PFSK-1 (cell line): ENCODE data around the gene KIF13A.

Experiments
- FOXP2 ChIP-seq: optimal IDR thresholded peaks from 2 replicates; pipeline ENCODE3; 2011; ENCODE audit warnings: borderline replicate concordance, control low read depth, inconsistent platforms; ENCODE audit not compliant: insufficient read depth; ENCODE audit errors: extremely low read length, extremely low read depth
- POLR2AphosphoS5 ChIP-seq: IDR thresholded peaks from 2 replicates; pipeline ENCODE4 v1.6.1; 2012; ENCODE audit warnings: low read depth, mild to moderate bottlenecking, control low read depth, low read length, moderate library complexity
- REST ChIP-seq, 2 experiments: IDR thresholded peaks; 2 replicates each; pipeline versions ENCODE4 v1.6.1 to v1.8.0; 2011 to 2012; ENCODE audit warnings: low read depth in 2 of 2, low read length in 2 of 2, control low read depth in 1 of 2, inconsistent platforms in 1 of 2, mild to moderate bottlenecking in 1 of 2, moderate library complexity in 1 of 2; ENCODE audit not compliant: insufficient read depth in 1 of 2
- SIN3A ChIP-seq: IDR thresholded peaks from 2 replicates; pipeline ENCODE4 v1.6.1; 2012; ENCODE audit warnings: mild to moderate bottlenecking, low read length, moderate library complexity, borderline replicate concordance; ENCODE audit not compliant: insufficient read depth
- TAF1 ChIP-seq: IDR thresholded peaks from 2 replicates; pipeline ENCODE4 v1.6.1; 2012; ENCODE audit warnings: low read length, control low read depth, borderline replicate concordance; ENCODE audit not compliant: insufficient read depth

The KIF13A gene

GRCh38 chr6:18031189-18031588, 43.8 kb upstream of the KIF13A start:
- TF ChIP-seq REST (IDR thresholded peaks at IDR 0.05; ENCODE audit: insufficient read depth in 1 of 2, low read depth in 2 of 2, low read length in 2 of 2) (no peak), FOXP2 (no peak), POLR2AphosphoS5 (no peak), TAF1 (no peak), SIN3A (no peak)

- TF ChIP-seq REST (IDR thresholded peaks at IDR 0.05; ENCODE audit: insufficient read depth in 1 of 2, low read depth in 2 of 2, low read length in 2 of 2) (no peak), FOXP2 (no peak), TAF1 (no peak), SIN3A (no peak), POLR2AphosphoS5 (no peak)
Measured at GRCh38 chr6:18028332-18028731, 40.9 kb upstream of the KIF13A start.

- TF ChIP-seq TAF1 (no peak), SIN3A (no peak), REST (IDR thresholded peaks at IDR 0.05; ENCODE audit: insufficient read depth in 1 of 2, low read depth in 2 of 2, low read length in 2 of 2) (no peak), POLR2AphosphoS5 (no peak), FOXP2 (no peak)
Measured at GRCh38 chr6:18025596-18025995, 38.2 kb upstream of the KIF13A start.

GRCh38 chr6:18024876-18025275, 37.4 kb upstream of the KIF13A start:
- TF ChIP-seq POLR2AphosphoS5: no peak
- TF ChIP-seq SIN3A: no peak
- TF ChIP-seq TAF1: no peak
- no peak for TF ChIP-seq REST (IDR thresholded peaks at IDR 0.05; ENCODE audit: insufficient read depth in 1 of 2, low read depth in 2 of 2, low read length in 2 of 2)
- no peak for TF ChIP-seq FOXP2

- TF ChIP-seq SIN3A: no peak
- no peak for TF ChIP-seq FOXP2
- no peak for TF ChIP-seq TAF1
- no peak for TF ChIP-seq POLR2AphosphoS5
- TF ChIP-seq REST (IDR thresholded peaks at IDR 0.05; ENCODE audit: insufficient read depth in 1 of 2, low read depth in 2 of 2, low read length in 2 of 2): no peak
Measured at GRCh38 chr6:18023891-18024290, 36.5 kb upstream of the KIF13A start.
